Renal cortical epithelial cell (primary cell): Measurements from ENCODE around the gene RNF13. TPM values are rescaled to one million over a fixed set of nuclear protein-coding genes. Genes with fewer than 3 reads are reported as not detected.
A peak's percentile ranks its signal among the peaks of the same experiment; 100 is the strongest.

Experiments
- DNase-seq: peaks from one replicate; pipeline ENCODE4 v3.0.0-alpha.2; 2011; ENCODE audit warnings: low read depth
- total RNA-seq: library from RNA; depleted of rRNA; stranded (reverse); fragments of >200 nt; gene quantifications from 2 replicates; pipeline ENCODE4 v1.2.3, GENCODE V29; 2014

The RNF13 gene
- total RNA-seq, 1 donor from 2014 or later, result 101 TPM

GRCh38 chr3:149992416-149993058 is 179.5 kb downstream of the RNF13 start:
- DNase-seq, result no peak

GRCh38 chr3:149998946-149999345 is 185.9 kb downstream of the RNF13 start:
- no peak for DNase-seq

- no peak for DNase-seq
These were observed 186.4 kb downstream of the RNF13 start for GRCh38 chr3:149999421-149999820.

- no peak for DNase-seq
These were observed 187.6 kb downstream of the RNF13 start for GRCh38 chr3:150000641-150001040.

GRCh38 chr3:150005243-150006112 is 192.5 kb downstream of the RNF13 start:
- peak; percentile 9 for DNase-seq

GRCh38 chr3:150006794-150007193 is 193.8 kb downstream of the RNF13 start:
- no peak for DNase-seq

Other genes starting within 250 kb of the RNF13 start
- gene WWTR1, start 155.2 kb upstream of the RNF13 start, total RNA-seq, result 187 and 209 TPM in 2 replicates
- gene COMMD2, start 60.7 kb upstream of the RNF13 start, total RNA-seq, result 47.6 and 54.2 TPM in 2 replicates
- gene ANKUB1, start 20.7 kb upstream of the RNF13 start, total RNA-seq, result not detected in 2 replicates
- 133 and 181 TPM in 2 replicates for gene PFN2, start 157.7 kb downstream of the RNF13 start, total RNA-seq